ENCODE results near the gene LMO7.

The LMO7 gene

GRCh38 chr13:75818968-75819225, 182.8 kb downstream of the LMO7 start:
- H3K36me3 ChIP-seq (replicated peaks), result peaks cover 31% of the 10 kb centered on the region
- no peak for DNase-seq
- no peak overlapping the region for H3K4me3 ChIP-seq (ENCODE audit: low read depth, low read length)
- H3K27me3 ChIP-seq (replicated peaks), result no peaks in the 10 kb centered on the region
- H3K27ac ChIP-seq, result no peak overlapping the region
- TF ChIP-seq CTCF (IDR thresholded peaks at IDR 0.05; ENCODE audit: low read depth, low read length, missing control alignments), result no peak
- in situ Hi-C loops (cut with HindIII; ENCODE audit: low pct_ligation_motif_present, low sequenced_read_pairs), result no loop called here

GRCh38 chr13:75825161-75825560, 189.0 kb downstream of the LMO7 start:
- in situ Hi-C loops (cut with HindIII; ENCODE audit: low pct_ligation_motif_present, low sequenced_read_pairs), result no loop called here
- H3K27me3 ChIP-seq (replicated peaks), result no peaks in the 10 kb centered on the region
- no peak for TF ChIP-seq CTCF (IDR thresholded peaks at IDR 0.05; ENCODE audit: low read depth, low read length, missing control alignments)
- H3K27ac ChIP-seq, result no peak overlapping the region
- H3K36me3 ChIP-seq (replicated peaks), result peaks cover 36% of the 10 kb centered on the region
- DNase-seq, result no peak
- no peak overlapping the region for H3K4me3 ChIP-seq (ENCODE audit: low read depth, low read length)

GRCh38 chr13:75825594-75825993, 189.5 kb downstream of the LMO7 start:
- Histone ChIP-seq H3K4me3 (ENCODE audit: low read depth, low read length) (no peak overlapping the region), H3K36me3 (replicated peaks) (peaks cover 36% of the 10 kb centered on the region), H3K27me3 (replicated peaks) (no peaks in the 10 kb centered on the region), H3K27ac (no peak overlapping the region)
- no peak for DNase-seq
- in situ Hi-C loops (cut with HindIII; ENCODE audit: low pct_ligation_motif_present, low sequenced_read_pairs), result no loop called here
- no peak for TF ChIP-seq CTCF (IDR thresholded peaks at IDR 0.05; ENCODE audit: low read depth, low read length, missing control alignments)

GRCh38 chr13:75826391-75826790, 190.3 kb downstream of the LMO7 start:
- peaks cover 34% of the 10 kb centered on the region for H3K36me3 ChIP-seq (replicated peaks)
- no peak overlapping the region for H3K27ac ChIP-seq
- TF ChIP-seq CTCF (IDR thresholded peaks at IDR 0.05; ENCODE audit: low read depth, low read length, missing control alignments), result no peak
- in situ Hi-C loops (cut with HindIII; ENCODE audit: low pct_ligation_motif_present, low sequenced_read_pairs), result no loop called here
- H3K27me3 ChIP-seq (replicated peaks), result no peaks in the 10 kb centered on the region
- no peak overlapping the region for H3K4me3 ChIP-seq (ENCODE audit: low read depth, low read length)
- no peak for DNase-seq

GRCh38 chr13:75829830-75830229, 193.7 kb downstream of the LMO7 start:
- H3K27me3 ChIP-seq (replicated peaks), result no peaks in the 10 kb centered on the region
- no peak for DNase-seq
- H3K4me3 ChIP-seq (ENCODE audit: low read depth, low read length), result no peak overlapping the region
- H3K36me3 ChIP-seq (replicated peaks), result peaks cover 36% of the 10 kb centered on the region
- no peak overlapping the region for H3K27ac ChIP-seq
- TF ChIP-seq CTCF (IDR thresholded peaks at IDR 0.05; ENCODE audit: low read depth, low read length, missing control alignments), result no peak
- in situ Hi-C loops (cut with HindIII; ENCODE audit: low pct_ligation_motif_present, low sequenced_read_pairs), result no loop called here

GRCh38 chr13:75830842-75831241, 194.7 kb downstream of the LMO7 start:
- H3K27me3 ChIP-seq (replicated peaks), result no peaks in the 10 kb centered on the region
- in situ Hi-C loops (cut with HindIII; ENCODE audit: low pct_ligation_motif_present, low sequenced_read_pairs), result no loop called here
- H3K27ac ChIP-seq, result no peak overlapping the region
- no peak for DNase-seq
- no peak for TF ChIP-seq CTCF (IDR thresholded peaks at IDR 0.05; ENCODE audit: low read depth, low read length, missing control alignments)
- H3K36me3 ChIP-seq (replicated peaks), result peaks cover 36% of the 10 kb centered on the region
- no peak overlapping the region for H3K4me3 ChIP-seq (ENCODE audit: low read depth, low read length)
